Smooth muscle cell (in vitro differentiated cells): ENCODE data around the gene LGALS7B. TPM values are rescaled to one million over a fixed set of nuclear protein-coding genes. Genes with fewer than 3 reads are reported as not detected.
"Not testable (repeated sequence)": the region's sequence is repeated elsewhere in the genome, so short reads cannot be mapped to it uniquely, and the experiment has no call there.

Source experiments
- DNase-seq: peaks from one replicate; lab custom pipeline; 2025; ENCODE audit not compliant: unreplicated experiment; lab: John Stamatoyannopoulos, UW
- H2AFZ ChIP-seq: fragments of 200-600 bp; sonication (generic); 2 replicates; pipeline ENCODE4 v1.6.0; 2016; ENCODE audit warnings: antibody characterized with exemption, low read depth, mild to moderate bottlenecking
- H3F3A ChIP-seq: fragments of 200-600 bp; sonication (generic); 2 replicates; pipeline ENCODE4 v1.6.0; 2017; ENCODE audit warnings: antibody characterized with exemption, low read depth
- H3K27ac ChIP-seq: fragments of 200-600 bp; sonication (generic); 2 replicates; pipeline ENCODE4 v1.5.1; 2016; ENCODE audit warnings: low read depth, mild to moderate bottlenecking
- H3K27me3 ChIP-seq: fragments of 200-600 bp; sonication (generic); 2 replicates; pipeline ENCODE4 v1.6.1; 2016; ENCODE audit warnings: low read depth, mild to moderate bottlenecking
- H3K36me3 ChIP-seq: fragments of 200-600 bp; sonication (generic); 2 replicates; pipeline ENCODE4 v1.5.1; 2016; ENCODE audit warnings: low read depth
- H3K4me1 ChIP-seq: fragments of 200-600 bp; sonication (generic); 2 replicates; pipeline ENCODE4 v1.5.1; 2016; ENCODE audit warnings: low read depth
- H3K4me2 ChIP-seq: fragments of 200-600 bp; sonication (generic); 2 replicates; pipeline ENCODE4 v1.6.0; 2016; ENCODE audit warnings: mild to moderate bottlenecking
- H3K4me3 ChIP-seq: fragments of 200-600 bp; sonication (generic); 2 replicates; pipeline ENCODE4 v1.5.1; 2016; ENCODE audit warnings: mild to moderate bottlenecking
- H3K79me2 ChIP-seq: fragments of 200-600 bp; sonication (generic); 2 replicates; pipeline ENCODE4 v1.6.0; 2016; ENCODE audit warnings: low read depth, mild to moderate bottlenecking
- H3K9ac ChIP-seq: fragments of 200-600 bp; sonication (generic); 2 replicates; pipeline ENCODE4 v1.6.0; 2016; ENCODE audit warnings: low read depth
- H3K9me3 ChIP-seq: fragments of 200-600 bp; sonication (generic); replicated peaks from 2 replicates; pipeline ENCODE4 v1.5.1; 2016; ENCODE audit warnings: low read depth
- H4K20me1 ChIP-seq: fragments of 200-600 bp; sonication (generic); 2 replicates; pipeline ENCODE4 v1.6.0; 2016; ENCODE audit warnings: low read depth
- WGBS: methylation state at CpG from one replicate; pipeline ENCODE4 v1.1.7; 2016; ENCODE audit warnings: low lambda C conversion rate; 5-methylcytosine and 5-hydroxymethylcytosine counted together
- polyA plus RNA-seq: library from polyadenylated mRNA; unstranded; fragments of >200 nt; fragmentation: Nextera tagmentation; extraction: Ambion mirVana; gene quantifications from 2 replicates; pipeline ENCODE4 v1.2.1, GENCODE V29; 2016
- total RNA-seq: library from RNA; depleted of rRNA; stranded (reverse); fragments of >200 nt; gene quantifications from 2 replicates; pipeline ENCODE4 v1.2.3, GENCODE V29; 2014
- TF ChIP-seq, protein P1 (sequence below): fragments of 200-600 bp; sonication (generic); IDR thresholded peaks from 2 replicates; pipeline ENCODE4 v1.5.1; 2017; ENCODE audit warnings: borderline replicate concordance, mild to moderate bottlenecking, antibody characterized with exemption; ENCODE audit not compliant: insufficient read depth, poor library complexity, severe bottlenecking

LGALS7B gene
- total and polyA plus RNA-seq, 2 experiments from 2014 or later: not detected

GRCh38 chr19:38826856-38827551 is 38.0 kb downstream of the LGALS7B start:
- 76% methylated on average over 6 of the region's 6 CpGs for WGBS
- Histone ChIP-seq H3K4me2 (no peak overlapping the region), H3K4me3 (no peak overlapping the region), H4K20me1 (no peaks in the 10 kb centered on the region), H3K4me1 (no peaks in the 10 kb centered on the region), H3F3A (no peaks in the 10 kb centered on the region), H3K27me3 (no peaks in the 10 kb centered on the region), H3K36me3 (no peaks in the 10 kb centered on the region), H3K9me3 (no peaks in the 10 kb centered on the region), H3K27ac (no peak overlapping the region), H3K9ac (no peak overlapping the region), H2AFZ (no peak overlapping the region), H3K79me2 (peaks cover 11% of the 10 kb centered on the region)
- TF ChIP-seq, protein P1, sequence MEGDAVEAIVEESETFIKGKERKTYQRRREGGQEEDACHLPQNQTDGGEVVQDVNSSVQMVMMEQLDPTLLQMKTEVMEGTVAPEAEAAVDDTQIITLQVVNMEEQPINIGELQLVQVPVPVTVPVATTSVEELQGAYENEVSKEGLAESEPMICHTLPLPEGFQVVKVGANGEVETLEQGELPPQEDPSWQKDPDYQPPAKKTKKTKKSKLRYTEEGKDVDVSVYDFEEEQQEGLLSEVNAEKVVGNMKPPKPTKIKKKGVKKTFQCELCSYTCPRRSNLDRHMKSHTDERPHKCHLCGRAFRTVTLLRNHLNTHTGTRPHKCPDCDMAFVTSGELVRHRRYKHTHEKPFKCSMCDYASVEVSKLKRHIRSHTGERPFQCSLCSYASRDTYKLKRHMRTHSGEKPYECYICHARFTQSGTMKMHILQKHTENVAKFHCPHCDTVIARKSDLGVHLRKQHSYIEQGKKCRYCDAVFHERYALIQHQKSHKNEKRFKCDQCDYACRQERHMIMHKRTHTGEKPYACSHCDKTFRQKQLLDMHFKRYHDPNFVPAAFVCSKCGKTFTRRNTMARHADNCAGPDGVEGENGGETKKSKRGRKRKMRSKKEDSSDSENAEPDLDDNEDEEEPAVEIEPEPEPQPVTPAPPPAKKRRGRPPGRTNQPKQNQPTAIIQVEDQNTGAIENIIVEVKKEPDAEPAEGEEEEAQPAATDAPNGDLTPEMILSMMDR: no peak
- no peak for DNase-seq

DNA sequence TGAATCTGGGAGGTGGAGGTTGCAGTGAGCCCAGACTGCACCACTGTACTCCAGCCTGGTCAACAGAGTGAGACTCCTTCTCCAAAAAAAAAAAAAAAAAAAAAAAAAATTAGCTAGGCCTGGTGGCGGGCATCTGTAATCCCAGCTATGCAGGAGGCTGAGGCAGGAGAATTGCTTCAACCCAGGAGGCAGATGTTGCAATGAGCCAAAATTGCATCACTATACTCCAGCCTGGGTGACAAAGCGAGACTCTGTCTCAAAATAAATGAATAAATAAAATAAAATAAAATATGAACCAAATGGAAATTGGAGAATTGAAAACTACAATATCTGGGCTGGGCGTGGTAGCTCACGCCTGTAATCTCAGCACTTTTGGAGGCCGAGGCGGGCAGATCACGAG is 40.2 kb downstream of the LGALS7B start:
- peaks cover 11% of the 10 kb centered on the region for H3K79me2 ChIP-seq
- WGBS: 90% methylated on average over 7 of the region's 7 CpGs
- not testable (repeated sequence) for H3F3A ChIP-seq, DNase-seq, H2AFZ ChIP-seq, H3K4me1 ChIP-seq, H3K27ac ChIP-seq, H3K4me2 ChIP-seq, H3K27me3 ChIP-seq, H3K4me3 ChIP-seq, H3K36me3 ChIP-seq, H3K9me3 ChIP-seq, H3K9ac ChIP-seq, H4K20me1 ChIP-seq

GRCh38 chr19:38830039-38830733 is 41.2 kb downstream of the LGALS7B start:
- no peak for DNase-seq
- Histone ChIP-seq H3K27ac (peak overlapping the region; percentile 99), H3F3A (peaks cover 10% of the 10 kb centered on the region), H3K9ac (no peak overlapping the region), H4K20me1 (no peaks in the 10 kb centered on the region), H3K36me3 (no peaks in the 10 kb centered on the region), H3K79me2 (peaks cover 11% of the 10 kb centered on the region), H3K4me3 (no peak overlapping the region), H3K4me1 (no peaks in the 10 kb centered on the region), H3K27me3 (no peaks in the 10 kb centered on the region), H2AFZ (no peak overlapping the region), H3K4me2 (peak overlapping the region; percentile 85), H3K9me3 (no peaks in the 10 kb centered on the region)
- TF ChIP-seq, protein P1: no peak
- WGBS: 77% methylated on average over 4 of the region's 4 CpGs

GRCh38 chr19:38831142-38831605 is 42.2 kb downstream of the LGALS7B start:
- Histone ChIP-seq H3K4me2 (peak overlapping the region; percentile 85), H3K9ac (peak overlapping the region; percentile 97), H2AFZ (no peak overlapping the region), H3K4me3 (peak overlapping the region; percentile 54), H3K4me1 (no peaks in the 10 kb centered on the region), H3K79me2 (peaks cover 11% of the 10 kb centered on the region), H3K9me3 (no peaks in the 10 kb centered on the region), H3F3A (peaks cover 14% of the 10 kb centered on the region), H3K27me3 (no peaks in the 10 kb centered on the region), H4K20me1 (no peaks in the 10 kb centered on the region), H3K36me3 (no peaks in the 10 kb centered on the region), H3K27ac (peak overlapping the region; percentile 99)
- peak; percentile 51 for DNase-seq
- 14% methylated on average over 16 of the region's 16 CpGs for WGBS
- TF ChIP-seq, protein P1: no peak
